ENCODE data around the gene ADCY9. TPM values are rescaled to one million over a fixed set of nuclear protein-coding genes. Genes with fewer than 3 reads are reported as not detected.

ADCY9 gene
- polyA plus RNA-seq, 1 donor (not counting 4 experiments of a cell fraction or from before 2014, with no cell fraction given), result 3.0 TPM

GRCh38 chr16:4034963-4035362 lies 81.3 kb downstream of the ADCY9 start:
- TF ChIP-seq CTCF (optimal IDR thresholded peaks at IDR 0.05 in 1 of 3, IDR thresholded peaks at IDR 0.05 in 1 of 3, conservative IDR thresholded peaks at IDR 0.05 in 1 of 3; ENCODE audit: extremely low read depth in 1 of 3, insufficient read depth in 2 of 3, low read length in 3 of 3) (no peak), EZH2 (IDR thresholded peaks at IDR 0.05; ENCODE audit: low read length) (no peak)
- dilution Hi-C loops (cut with MboI; ENCODE audit: extremely low pct_ligation_motif_present, low sequenced_read_pairs), result no loop called here
- H3K4me3 ChIP-seq (ENCODE audit: control insufficient read depth in 2 of 3, extremely low read depth in 1 of 3, insufficient read depth in 2 of 3, low read depth in 1 of 3, low read length in 3 of 3), result no peak overlapping the region

GRCh38 chr16:4033951-4034350 lies 82.3 kb downstream of the ADCY9 start:
- dilution Hi-C loops (cut with MboI; ENCODE audit: extremely low pct_ligation_motif_present, low sequenced_read_pairs), result no loop called here
- Histone ChIP-seq H3K4me1 (ENCODE audit: control insufficient read depth, extremely low read depth, insufficient read depth, low read length) (peaks cover 4% of the 10 kb centered on the region), H3K36me3 (ENCODE audit: control insufficient read depth in 2 of 2, extremely low read depth in 1 of 2, insufficient read depth in 2 of 2, low read length in 2 of 2) (no peaks in the 10 kb centered on the region), H3K9ac (ENCODE audit: control insufficient read depth, extremely low read depth, insufficient read depth, low read length) (no peak overlapping the region), H3K9me1 (ENCODE audit: control insufficient read depth, extremely low read depth, insufficient read depth, low read length) (no peaks in the 10 kb centered on the region), H3K4me2 (ENCODE audit: control insufficient read depth, extremely low read depth, insufficient read depth, low read depth, low read length) (no peak overlapping the region), H3K27ac (ENCODE audit: control insufficient read depth, insufficient read depth, low read length) (no peak overlapping the region), H3K9me3 (ENCODE audit: control insufficient read depth, low read depth, low read length) (no peaks in the 10 kb centered on the region), H2AFZ (ENCODE audit: control insufficient read depth, low read length) (no peak overlapping the region), H3K4me3 (ENCODE audit: control insufficient read depth in 2 of 3, extremely low read depth in 1 of 3, insufficient read depth in 2 of 3, low read depth in 1 of 3, low read length in 3 of 3) (no peak overlapping the region), H3K27me3 (ENCODE audit: control insufficient read depth, extremely low read depth, insufficient read depth, low read length) (no peaks in the 10 kb centered on the region), H4K20me1 (ENCODE audit: control insufficient read depth, extremely low read depth, insufficient read depth, low read length) (no peaks in the 10 kb centered on the region), H3K79me2 (ENCODE audit: control insufficient read depth, insufficient read depth, low read length) (no peaks in the 10 kb centered on the region)
- DNase-seq (ENCODE audit: low read depth, low spot score), result no peak
- no peak for TF ChIP-seq EZH2 (IDR thresholded peaks at IDR 0.05; ENCODE audit: low read length)
- no peak for TF ChIP-seq CTCF (optimal IDR thresholded peaks at IDR 0.05 in 1 of 3, IDR thresholded peaks at IDR 0.05 in 1 of 3, conservative IDR thresholded peaks at IDR 0.05 in 1 of 3; ENCODE audit: extremely low read depth in 1 of 3, insufficient read depth in 2 of 3, low read length in 3 of 3)
- no peak for FAIRE-seq

More at GRCh38 chr16:4034963-4035362, 81.3 kb downstream of the ADCY9 start:
- Histone ChIP-seq H3K4me1 (ENCODE audit: control insufficient read depth, extremely low read depth, insufficient read depth, low read length) (peaks cover 4% of the 10 kb centered on the region), H2AFZ (ENCODE audit: control insufficient read depth, low read length) (no peak overlapping the region), H3K4me2 (ENCODE audit: control insufficient read depth, extremely low read depth, insufficient read depth, low read depth, low read length) (no peak overlapping the region), H3K9me1 (ENCODE audit: control insufficient read depth, extremely low read depth, insufficient read depth, low read length) (no peaks in the 10 kb centered on the region), H3K27ac (ENCODE audit: control insufficient read depth, insufficient read depth, low read length) (no peak overlapping the region), H3K27me3 (ENCODE audit: control insufficient read depth, extremely low read depth, insufficient read depth, low read length) (no peaks in the 10 kb centered on the region), H4K20me1 (ENCODE audit: control insufficient read depth, extremely low read depth, insufficient read depth, low read length) (no peaks in the 10 kb centered on the region), H3K9me3 (ENCODE audit: control insufficient read depth, low read depth, low read length) (no peaks in the 10 kb centered on the region), H3K9ac (ENCODE audit: control insufficient read depth, extremely low read depth, insufficient read depth, low read length) (no peak overlapping the region), H3K36me3 (ENCODE audit: control insufficient read depth in 2 of 2, extremely low read depth in 1 of 2, insufficient read depth in 2 of 2, low read length in 2 of 2) (no peaks in the 10 kb centered on the region), H3K79me2 (ENCODE audit: control insufficient read depth, insufficient read depth, low read length) (no peaks in the 10 kb centered on the region)
- DNase-seq (ENCODE audit: low read depth, low spot score) (no peak), FAIRE-seq (peak; percentile 26)
